ENCODE measurements around the gene SCFD2. TPM values are rescaled to one million over a fixed set of nuclear protein-coding genes. Genes with fewer than 3 reads are reported as not detected.

The SCFD2 gene
- polyA plus RNA-seq, 3 donors: 5.4 to 9.4 (median 6.7) TPM

DNA sequence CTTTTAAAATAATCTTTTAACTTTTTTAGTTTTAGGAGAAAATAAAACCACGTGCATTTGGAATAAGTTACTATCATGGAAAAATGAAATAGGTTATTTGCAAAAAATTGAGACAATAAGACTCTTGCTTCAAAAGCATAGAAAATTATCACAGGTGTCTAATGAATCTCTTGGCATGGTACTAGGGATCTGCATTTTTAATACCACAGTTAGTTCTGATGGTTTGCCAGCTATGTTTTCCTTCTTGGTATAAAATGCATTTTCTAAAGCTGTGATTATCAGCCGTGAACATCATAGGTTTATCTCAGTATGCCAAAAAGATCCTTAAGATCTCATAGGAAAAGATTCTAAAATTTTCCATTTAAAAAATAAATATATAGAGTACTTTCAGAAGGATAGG lies 419.9 kb downstream of the SCFD2 start:
- WGBS (ENCODE audit: insufficient coverage): no CpG with 5 or more reads among the region's 2 CpGs
- H3K36me3 Mint-ChIP-seq: peaks cover 2 to 4% of the 10 kb centered on the region in 2 donors
- intact Hi-C loops (cut with micrococcal nuclease): no loop called here

GRCh38 chr4:52945326-52945898 lies 420.4 kb downstream of the SCFD2 start:
- Mint-ChIP-seq H3K36me3 (peaks cover 2 to 4% of the 10 kb centered on the region in 2 donors), H3K4me3 (no peak overlapping the region), H3K9me3 (no peaks in the 10 kb centered on the region), H3K27ac (no peak overlapping the region), H3K27me3 (ENCODE audit: low read depth in 3 of 3) (no peaks in the 10 kb centered on the region), H3K4me1 (no peaks in the 10 kb centered on the region)
- no CpG with 5 or more reads among the region's 2 CpGs for WGBS (ENCODE audit: insufficient coverage)
- no peak overlapping the region for H3K27ac ChIP-seq (ENCODE audit: low read depth in 1 of 2, low read length in 2 of 2)
- no peaks in the 10 kb centered on the region for H3K9me3 ChIP-seq (replicated peaks in 1 of 2; ENCODE audit: control insufficient read depth in 1 of 2, insufficient read depth in 1 of 2, low read length in 2 of 2)
- no peak overlapping the region for H3K9ac ChIP-seq (ENCODE audit: insufficient read depth, low read length, poor library complexity, severe bottlenecking)
- DNase-seq: no peak
- no peak overlapping the region for H2AFZ ChIP-seq (ENCODE audit: insufficient read depth, low read depth, low read length, poor library complexity, severe bottlenecking)
- H4K20me1 ChIP-seq (ENCODE audit: insufficient read depth, low read length): no peaks in the 10 kb centered on the region
- H3K79me2 ChIP-seq (ENCODE audit: insufficient read depth, low read length): no peaks in the 10 kb centered on the region
- H3K27me3 ChIP-seq (ENCODE audit: control insufficient read depth in 2 of 2, insufficient read depth in 2 of 2, low read length in 2 of 2): no peaks in the 10 kb centered on the region
- H3K4me3 ChIP-seq (replicated peaks in 1 of 3; ENCODE audit: low read depth in 2 of 3, low read length in 3 of 3): no peak overlapping the region
- intact Hi-C loops (cut with micrococcal nuclease): no loop called here
- no peak for TF ChIP-seq CTCF (IDR thresholded peaks at IDR 0.05)
- H3K4me2 ChIP-seq (replicated peaks; ENCODE audit: extremely low read depth, low read length, poor library complexity, severe bottlenecking): no peak overlapping the region
- H3K4me1 ChIP-seq (ENCODE audit: control insufficient read depth in 1 of 2, insufficient read depth in 2 of 2, low read length in 2 of 2): no peaks in the 10 kb centered on the region
- no peaks in the 10 kb centered on the region for H3K36me3 ChIP-seq (replicated peaks in 1 of 2; ENCODE audit: control insufficient read depth in 1 of 2, insufficient read depth in 2 of 2, low read length in 2 of 2)

More for the DNA sequence above, 419.9 kb downstream of the SCFD2 start:
- H3K27me3 Mint-ChIP-seq (ENCODE audit: low read depth in 3 of 3): no peaks in the 10 kb centered on the region
- no peak overlapping the region for H3K4me3 ChIP-seq (replicated peaks in 1 of 3; ENCODE audit: low read depth in 2 of 3, low read length in 3 of 3)
- no peak overlapping the region for H3K27ac ChIP-seq (ENCODE audit: low read depth in 1 of 2, low read length in 2 of 2)
- H3K9ac ChIP-seq (ENCODE audit: insufficient read depth, low read length, poor library complexity, severe bottlenecking): no peak overlapping the region
- no peak overlapping the region for H3K27ac Mint-ChIP-seq
- H3K4me1 Mint-ChIP-seq: no peaks in the 10 kb centered on the region
- H3K4me3 Mint-ChIP-seq: no peak overlapping the region
- no peak overlapping the region for H2AFZ ChIP-seq (ENCODE audit: insufficient read depth, low read depth, low read length, poor library complexity, severe bottlenecking)
- no peak for TF ChIP-seq CTCF (IDR thresholded peaks at IDR 0.05)
- DNase-seq: no peak
- H3K27me3 ChIP-seq (ENCODE audit: control insufficient read depth in 2 of 2, insufficient read depth in 2 of 2, low read length in 2 of 2): no peaks in the 10 kb centered on the region
- no peaks in the 10 kb centered on the region for H4K20me1 ChIP-seq (ENCODE audit: insufficient read depth, low read length)
- no peaks in the 10 kb centered on the region for H3K36me3 ChIP-seq (replicated peaks in 1 of 2; ENCODE audit: control insufficient read depth in 1 of 2, insufficient read depth in 2 of 2, low read length in 2 of 2)
- H3K4me1 ChIP-seq (ENCODE audit: control insufficient read depth in 1 of 2, insufficient read depth in 2 of 2, low read length in 2 of 2): no peaks in the 10 kb centered on the region
- no peaks in the 10 kb centered on the region for H3K79me2 ChIP-seq (ENCODE audit: insufficient read depth, low read length)
- H3K9me3 ChIP-seq (replicated peaks in 1 of 2; ENCODE audit: control insufficient read depth in 1 of 2, insufficient read depth in 1 of 2, low read length in 2 of 2): no peaks in the 10 kb centered on the region
- H3K9me3 Mint-ChIP-seq: no peaks in the 10 kb centered on the region
- no peak overlapping the region for H3K4me2 ChIP-seq (replicated peaks; ENCODE audit: extremely low read depth, low read length, poor library complexity, severe bottlenecking)
